Stimulated activated CD4-positive, alpha-beta T cell treated with anti-CD3 and anti-CD28 coated beads, Interleukin-15, amount 100 ng/mL, for 48 hours (primary cell): ENCODE data around the gene NR4A2.

Experiments
- DNase-seq, 2 donors: peaks; one replicate each; pipeline ENCODE4 v3.0.0-alpha.2; 2020; ENCODE audit warnings: low read depth in 2 of 2

Gene NR4A2

GRCh38 chr2:156340377-156340776 is 7.9 kb upstream of the NR4A2 start:
- DNase-seq, result no peak

GRCh38 chr2:156339865-156340264 is 7.3 kb upstream of the NR4A2 start:
- DNase-seq, result no peak

- DNase-seq, result no peak
Observed at GRCh38 chr2:156339110-156339847, 6.8 kb upstream of the NR4A2 start.

- no peak for DNase-seq
Observed at GRCh38 chr2:156338578-156338977, 6.1 kb upstream of the NR4A2 start.

DNA sequence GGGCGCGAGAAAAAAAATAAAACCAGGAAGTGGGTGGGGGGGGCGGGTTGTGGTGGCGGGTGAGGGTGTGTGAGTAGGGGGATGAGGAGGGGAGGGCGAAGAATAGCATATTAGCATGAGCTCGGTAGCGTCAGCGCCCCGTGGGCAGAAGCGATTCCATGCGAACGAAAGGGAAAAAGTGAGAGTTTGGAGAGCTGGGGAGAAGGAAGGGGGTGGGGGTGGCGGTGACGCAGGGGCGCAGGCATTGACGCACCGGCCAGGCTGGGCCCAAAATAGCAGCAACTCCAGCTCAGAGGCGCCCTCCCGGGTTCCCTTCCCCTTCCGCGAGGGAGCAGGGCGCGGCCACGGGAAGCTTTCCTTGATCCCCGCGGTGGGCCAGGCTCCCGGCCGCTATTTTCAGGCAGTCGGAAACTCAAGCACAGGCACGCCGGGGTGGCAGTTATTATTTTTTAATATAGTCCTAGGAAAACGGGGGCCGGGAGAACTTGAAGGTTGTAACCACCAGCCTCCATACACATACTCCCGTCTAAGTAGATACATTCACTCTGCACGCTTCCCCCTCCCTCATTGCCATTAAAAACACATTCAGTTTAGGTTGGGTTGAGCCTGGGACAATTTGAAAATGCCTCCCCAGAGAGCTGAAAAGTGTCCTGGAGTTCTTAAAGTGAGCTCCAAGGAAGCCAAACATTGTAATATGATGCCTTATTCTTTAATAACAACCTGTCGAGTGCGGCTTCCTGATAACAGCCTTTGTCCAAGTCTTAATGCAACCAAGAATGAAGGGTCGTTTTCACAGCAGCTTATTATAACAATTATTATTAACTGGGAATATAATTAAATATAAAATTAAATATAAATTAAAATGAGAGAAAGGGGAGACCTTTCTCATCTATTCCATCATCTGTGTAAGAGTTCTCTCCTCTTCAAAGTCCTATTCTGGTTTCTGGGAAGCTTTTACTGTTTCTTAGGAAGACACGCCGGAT is 2.3 kb upstream of the NR4A2 start:
- DNase-seq, result peak; percentile 75 to 76

DNA sequence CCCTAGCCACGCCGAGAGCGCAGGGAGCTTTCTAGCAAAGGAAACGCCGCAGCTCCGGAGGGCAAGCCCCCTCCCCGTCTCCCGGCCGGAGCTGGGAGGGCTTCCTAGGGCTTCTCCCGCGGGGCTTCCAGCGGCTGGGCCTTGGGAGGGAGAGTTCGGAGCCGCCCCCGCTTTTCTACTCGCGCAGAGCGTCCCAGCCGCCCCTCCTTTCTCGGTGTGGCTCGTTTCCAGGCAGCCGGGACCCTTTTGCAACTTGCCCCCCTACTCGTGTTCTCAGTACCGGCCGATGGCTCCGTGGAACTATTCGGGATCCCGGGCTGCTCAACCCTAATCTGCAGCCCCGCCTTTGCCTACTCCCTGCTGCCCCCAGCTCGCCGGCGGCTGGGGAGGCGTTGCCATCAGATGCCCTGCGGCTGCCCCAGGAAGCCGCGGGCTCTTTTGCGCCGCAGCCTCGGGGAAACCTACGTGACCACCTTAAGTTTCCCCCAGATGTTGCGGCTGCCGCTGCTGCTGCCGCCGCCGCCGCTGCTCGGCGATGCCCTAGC is 1.5 kb upstream of the NR4A2 start:
- peak in 1 of 2 donors; percentile 46 for DNase-seq

- no peak for DNase-seq
Observed at GRCh38 chr2:156333274-156333950, 891 bp upstream of the NR4A2 start.

- no peak for DNase-seq
Observed at GRCh38 chr2:156332284-156332533, 312 bp downstream of the NR4A2 start.

DNA sequence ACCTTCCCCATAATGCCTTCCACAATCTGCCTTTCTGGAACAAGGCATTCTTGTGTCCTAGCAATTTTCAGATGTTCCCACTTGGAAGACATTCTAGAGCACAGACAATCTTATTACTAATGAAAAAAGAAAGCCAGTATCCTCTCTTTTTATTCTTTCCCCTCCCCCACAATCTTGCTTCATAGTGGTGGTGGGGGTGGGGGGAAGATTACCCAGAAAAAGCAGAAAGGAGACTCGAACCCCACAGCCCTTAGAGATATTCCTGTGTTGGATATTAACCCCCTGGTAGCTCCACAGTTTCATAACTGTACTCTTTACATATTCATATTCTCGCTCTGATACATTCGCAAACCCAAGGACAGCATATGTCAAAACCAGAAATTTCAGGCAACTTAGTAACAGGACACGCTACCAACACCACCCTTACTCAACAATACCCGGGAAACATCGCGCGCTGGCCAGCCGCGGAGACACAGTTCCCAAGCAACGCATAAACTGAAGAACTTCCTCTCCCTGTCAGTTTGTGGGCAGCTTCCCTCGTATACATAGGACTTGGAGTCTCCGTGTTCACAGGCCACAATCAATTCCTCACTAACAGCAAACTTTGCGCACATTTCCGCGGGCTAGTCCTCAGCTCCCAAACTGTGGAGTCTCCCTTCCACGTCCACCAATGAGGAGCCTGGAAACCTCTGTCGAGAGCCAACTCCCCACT is 793 bp downstream of the NR4A2 start:
- no peak for DNase-seq

GRCh38 chr2:156329927-156330726 is 2.4 kb downstream of the NR4A2 start:
- DNase-seq, result no peak

- no peak for DNase-seq
Observed at GRCh38 chr2:156329031-156329926, 3.2 kb downstream of the NR4A2 start.

DNA sequence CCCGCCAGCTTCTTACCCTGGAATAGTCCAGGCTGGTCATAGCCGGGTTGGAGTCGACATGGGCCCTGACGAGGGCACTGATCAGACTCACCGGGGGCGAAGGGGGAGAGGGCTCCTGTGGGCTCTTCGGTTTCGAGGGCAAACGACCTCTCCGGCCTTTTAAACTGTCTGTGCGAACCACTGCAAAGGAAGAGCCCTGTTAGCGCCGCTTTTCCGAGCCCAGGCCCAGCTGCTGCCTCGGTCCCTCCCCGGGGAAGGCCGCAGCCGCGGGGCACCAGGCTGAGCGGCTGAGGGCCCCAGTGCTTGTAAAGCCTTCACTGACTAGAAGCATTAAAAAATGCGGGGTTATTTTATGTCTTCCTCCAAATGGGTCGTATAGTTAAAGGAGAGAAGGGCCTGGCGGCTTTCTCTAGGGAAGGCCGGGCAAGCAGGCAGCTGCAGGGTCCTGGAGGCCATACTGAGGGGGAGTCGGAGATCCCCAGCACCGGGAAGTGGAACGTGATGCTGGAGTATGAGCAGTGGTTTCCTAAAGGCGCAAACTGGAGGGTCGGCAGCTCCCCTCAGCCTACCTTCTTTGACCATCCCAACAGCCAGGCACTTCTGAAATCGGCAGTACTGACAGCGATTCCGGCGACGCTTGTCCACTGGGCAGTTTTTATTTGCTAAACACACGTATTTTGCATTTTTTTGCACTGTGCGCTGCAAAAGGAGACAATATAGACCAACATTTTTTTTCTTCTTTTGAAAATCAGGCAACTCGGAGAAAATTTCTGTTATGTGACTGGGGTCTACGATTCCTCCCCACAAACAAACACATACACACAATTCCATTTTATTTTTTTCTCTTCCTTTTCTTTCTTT is 4.5 kb downstream of the NR4A2 start:
- DNase-seq, result no peak

DNA sequence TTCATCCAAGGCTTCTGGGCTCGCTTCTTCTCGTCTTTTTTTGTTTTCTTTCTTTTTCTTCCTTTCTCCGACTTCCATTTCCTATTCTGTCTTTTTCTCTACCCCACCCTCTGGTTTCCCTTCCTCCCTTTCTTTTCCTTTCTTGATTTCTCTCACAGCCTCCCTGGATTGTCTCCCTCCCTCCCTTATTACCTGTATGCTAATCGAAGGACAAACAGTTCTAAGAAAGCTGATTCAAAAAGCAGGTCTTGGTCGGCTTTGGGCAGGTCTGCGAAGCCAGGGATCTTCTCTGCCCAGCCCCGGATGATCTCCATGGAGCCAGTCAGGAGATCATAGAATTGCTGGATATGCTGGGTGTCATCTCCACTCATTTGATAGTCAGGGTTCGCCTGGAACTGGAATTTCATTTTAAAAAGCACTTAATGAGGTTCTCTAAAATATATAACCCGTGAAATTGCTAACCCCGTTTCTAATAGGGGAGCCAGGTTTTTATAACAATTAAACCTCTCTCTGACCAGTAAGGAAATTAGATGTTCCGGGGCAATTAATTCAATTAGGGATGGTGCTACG is 5.9 kb downstream of the NR4A2 start:
- no peak for DNase-seq

- DNase-seq, result no peak
Observed at GRCh38 chr2:156325688-156326525, 6.6 kb downstream of the NR4A2 start.

- no peak for DNase-seq
Observed at GRCh38 chr2:156323754-156324153, 8.8 kb downstream of the NR4A2 start.

DNA sequence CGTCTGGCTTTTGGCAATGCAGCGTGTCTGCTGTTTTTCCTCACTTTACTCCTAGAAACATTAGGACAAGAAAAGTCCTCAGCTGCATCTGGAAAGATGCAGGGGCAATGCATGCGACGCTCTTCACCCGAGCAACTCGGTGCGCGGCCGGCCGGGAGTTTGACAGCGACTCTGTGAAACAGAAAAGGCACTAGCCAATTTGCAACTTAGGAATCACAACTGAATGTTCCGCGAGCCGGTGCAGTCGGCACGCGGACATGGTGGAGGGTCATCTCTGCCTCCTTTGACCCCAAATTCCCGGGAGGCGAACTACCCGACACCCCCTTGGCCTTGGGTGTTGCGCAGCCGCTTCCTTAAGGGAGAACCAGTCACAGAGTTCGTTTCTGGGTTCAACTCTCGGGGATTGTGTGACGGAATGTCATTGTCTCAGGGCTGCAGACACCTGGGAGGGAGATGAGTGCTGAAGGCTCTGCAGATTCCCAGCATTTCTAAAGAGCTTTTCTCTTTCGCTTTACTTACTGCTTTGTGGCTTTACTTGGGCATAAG is 9.8 kb downstream of the NR4A2 start:
- DNase-seq, result no peak

DNA sequence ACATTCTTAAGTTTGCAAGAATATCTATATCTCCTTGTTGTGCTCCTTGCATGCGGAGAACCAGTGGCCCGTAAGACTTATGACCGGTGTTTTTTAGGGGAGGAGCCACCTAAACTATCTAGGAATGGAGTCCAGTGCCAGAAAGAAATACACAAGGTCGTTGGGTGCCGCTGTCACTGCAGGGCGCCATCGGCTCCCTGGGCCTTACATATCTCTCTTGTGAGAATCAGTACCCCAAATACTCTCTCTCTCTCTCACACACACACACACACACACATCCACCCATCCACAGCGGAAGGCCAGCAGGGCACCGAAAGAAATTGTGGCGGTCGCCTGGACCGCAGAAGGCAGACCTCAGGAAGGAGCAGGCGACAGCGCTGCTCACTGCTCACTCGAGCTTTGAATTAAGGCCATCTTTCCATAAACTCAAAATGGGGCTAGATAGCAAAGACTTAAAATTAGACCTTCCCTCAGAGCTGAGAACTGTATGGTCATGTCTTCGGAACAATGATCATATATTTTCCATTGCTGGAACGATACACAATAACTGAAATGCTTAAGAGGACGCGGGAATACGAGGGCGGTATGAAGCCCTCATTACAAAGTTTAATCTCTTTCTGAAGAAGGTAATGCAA is 10.4 kb downstream of the NR4A2 start:
- no peak for DNase-seq
